Hepatocyte (in vitro differentiated cells): Measurements from ENCODE around the gene LAT. TPM values are rescaled to one million over a fixed set of nuclear protein-coding genes. Genes with fewer than 3 reads are reported as not detected.

Experiments used
- DNase-seq: peaks from one replicate; pipeline ENCODE4 v3.0.0-alpha.2; 2016; ENCODE audit warnings: low spot score
- H2AFZ ChIP-seq: fragments of 200-600 bp; sonication (generic); 2 replicates; pipeline ENCODE4 v1.6.0; 2016; ENCODE audit warnings: antibody characterized with exemption, mild to moderate bottlenecking
- H3K27ac ChIP-seq: fragments of 200-600 bp; sonication (generic); 2 replicates; pipeline ENCODE4 v1.5.1; 2016; ENCODE audit warnings: mild to moderate bottlenecking
- H3K27me3 ChIP-seq: fragments of 200-600 bp; sonication (generic); 2 replicates; pipeline ENCODE4 v1.6.1; 2016
- H3K36me3 ChIP-seq: fragments of 200-600 bp; sonication (generic); replicated peaks from 2 replicates; pipeline ENCODE4 v1.5.1; 2016; ENCODE audit warnings: low read depth; ENCODE audit not compliant: insufficient read depth
- H3K4me1 ChIP-seq: fragments of 200-600 bp; sonication (generic); 2 replicates; pipeline ENCODE4 v1.5.1; 2016; ENCODE audit warnings: mild to moderate bottlenecking, moderate library complexity; ENCODE audit not compliant: insufficient read depth
- H3K4me2 ChIP-seq: fragments of 200-600 bp; sonication (generic); 2 replicates; pipeline ENCODE4 v1.6.0; 2016
- H3K4me3 ChIP-seq: fragments of 200-600 bp; sonication (generic); 2 replicates; pipeline ENCODE4 v1.5.1; 2016; ENCODE audit warnings: mild to moderate bottlenecking
- H3K79me2 ChIP-seq: fragments of 200-600 bp; sonication (generic); 2 replicates; pipeline ENCODE4 v1.6.0; 2017; ENCODE audit warnings: mild to moderate bottlenecking
- H3K9me2 ChIP-seq: fragments of 200-600 bp; sonication (generic); replicated peaks from 2 replicates; pipeline ENCODE4 v1.6.0; 2017; ENCODE audit warnings: mild to moderate bottlenecking; ENCODE audit not compliant: insufficient read depth
- H3K9me3 ChIP-seq: fragments of 200-600 bp; sonication (generic); 2 replicates; pipeline ENCODE4 v1.5.1; 2016; ENCODE audit warnings: low read depth, mild to moderate bottlenecking
- H4K20me1 ChIP-seq: fragments of 200-600 bp; sonication (generic); 2 replicates; pipeline ENCODE4 v1.6.0; 2016; ENCODE audit warnings: mild to moderate bottlenecking; ENCODE audit not compliant: insufficient read depth, poor library complexity, severe bottlenecking
- EZH2 ChIP-seq: fragments of 200-600 bp; sonication (generic); IDR thresholded peaks from 2 replicates; pipeline ENCODE4 v1.6.1; 2016; ENCODE audit warnings: antibody characterized with exemption, mild to moderate bottlenecking, borderline replicate concordance
- EZH2phosphoT487 ChIP-seq: fragments of 200-600 bp; sonication (generic); IDR thresholded peaks from one replicate; pipeline ENCODE4 v1.6.1; 2018; ENCODE audit warnings: antibody characterized with exemption, mild to moderate bottlenecking, low read depth, moderate library complexity; ENCODE audit not compliant: unreplicated experiment, severe bottlenecking
- WGBS: methylation state at CpG from one replicate; pipeline ENCODE4 v1.1.6; 2016; ENCODE audit warnings: low lambda C conversion rate; ENCODE audit errors: missing lambda C conversion rate; 5-methylcytosine and 5-hydroxymethylcytosine counted together
- polyA plus RNA-seq: library from polyadenylated mRNA; unstranded; fragments of >200 nt; fragmentation: Nextera tagmentation; extraction: Ambion mirVana; gene quantifications from 2 replicates; pipeline ENCODE4 v1.2.1, GENCODE V29; 2016
- total RNA-seq: library from RNA; depleted of rRNA; stranded (reverse); fragments of >200 nt; gene quantifications from 2 replicates; pipeline ENCODE4 v1.2.3, GENCODE V29; 2014
- TF ChIP-seq, protein P1 (sequence below): fragments of 200-600 bp; sonication (generic); IDR thresholded peaks from 2 replicates; pipeline ENCODE4 v1.5.1; 2016; ENCODE audit warnings: antibody characterized with exemption, mild to moderate bottlenecking; ENCODE audit not compliant: poor library complexity

LAT gene
- total and polyA plus RNA-seq, 2 experiments from 2014 or later = 1.00 to 2.4 TPM

DNA sequence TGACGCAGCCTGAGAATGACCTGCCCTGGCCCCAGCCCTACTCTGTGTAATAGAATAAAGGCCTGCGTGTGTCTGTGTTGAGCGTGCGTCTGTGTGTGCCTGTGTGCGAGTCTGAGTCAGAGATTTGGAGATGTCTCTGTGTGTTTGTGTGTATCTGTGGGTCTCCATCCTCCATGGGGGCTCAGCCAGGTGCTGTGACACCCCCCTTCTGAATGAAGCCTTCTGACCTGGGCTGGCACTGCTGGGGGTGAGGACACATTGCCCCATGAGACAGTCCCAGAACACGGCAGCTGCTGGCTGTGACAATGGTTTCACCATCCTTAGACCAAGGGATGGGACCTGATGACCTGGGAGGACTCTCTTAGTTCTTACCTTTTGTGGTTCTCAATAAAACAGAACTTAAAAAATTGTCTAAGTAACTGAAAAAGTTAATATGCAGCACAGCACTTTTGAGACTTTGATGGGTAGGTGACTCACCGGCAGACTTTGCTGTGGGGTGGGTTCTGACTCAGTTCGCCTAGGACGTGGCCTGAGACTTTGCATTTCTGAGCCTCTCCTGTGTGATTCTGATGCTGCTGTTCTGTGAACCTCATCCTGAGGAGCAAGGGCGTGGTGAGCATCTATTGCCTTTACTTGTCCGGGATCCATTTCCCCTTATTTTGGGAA is 5.7 kb downstream of the LAT start:
- 94% methylated on average over 11 of the region's 11 CpGs for WGBS
- H3K9me3 ChIP-seq = no peaks in the 10 kb centered on the region
- no peaks in the 10 kb centered on the region for H3K27me3 ChIP-seq
- H3K27ac ChIP-seq = no peak overlapping the region
- no peak overlapping the region for H2AFZ ChIP-seq
- H3K4me1 ChIP-seq = no peaks in the 10 kb centered on the region
- no peak overlapping the region for H3K4me2 ChIP-seq
- H3K36me3 ChIP-seq = no peaks in the 10 kb centered on the region
- no peaks in the 10 kb centered on the region for H3K79me2 ChIP-seq
- H3K4me3 ChIP-seq = no peak overlapping the region
- H3K9me2 ChIP-seq = no peaks in the 10 kb centered on the region
- DNase-seq = no peak
- TF ChIP-seq EZH2 = no peak
- TF ChIP-seq, protein P1, sequence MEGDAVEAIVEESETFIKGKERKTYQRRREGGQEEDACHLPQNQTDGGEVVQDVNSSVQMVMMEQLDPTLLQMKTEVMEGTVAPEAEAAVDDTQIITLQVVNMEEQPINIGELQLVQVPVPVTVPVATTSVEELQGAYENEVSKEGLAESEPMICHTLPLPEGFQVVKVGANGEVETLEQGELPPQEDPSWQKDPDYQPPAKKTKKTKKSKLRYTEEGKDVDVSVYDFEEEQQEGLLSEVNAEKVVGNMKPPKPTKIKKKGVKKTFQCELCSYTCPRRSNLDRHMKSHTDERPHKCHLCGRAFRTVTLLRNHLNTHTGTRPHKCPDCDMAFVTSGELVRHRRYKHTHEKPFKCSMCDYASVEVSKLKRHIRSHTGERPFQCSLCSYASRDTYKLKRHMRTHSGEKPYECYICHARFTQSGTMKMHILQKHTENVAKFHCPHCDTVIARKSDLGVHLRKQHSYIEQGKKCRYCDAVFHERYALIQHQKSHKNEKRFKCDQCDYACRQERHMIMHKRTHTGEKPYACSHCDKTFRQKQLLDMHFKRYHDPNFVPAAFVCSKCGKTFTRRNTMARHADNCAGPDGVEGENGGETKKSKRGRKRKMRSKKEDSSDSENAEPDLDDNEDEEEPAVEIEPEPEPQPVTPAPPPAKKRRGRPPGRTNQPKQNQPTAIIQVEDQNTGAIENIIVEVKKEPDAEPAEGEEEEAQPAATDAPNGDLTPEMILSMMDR = no peak
- no peak for TF ChIP-seq EZH2phosphoT487
- H4K20me1 ChIP-seq = no peaks in the 10 kb centered on the region

DNA sequence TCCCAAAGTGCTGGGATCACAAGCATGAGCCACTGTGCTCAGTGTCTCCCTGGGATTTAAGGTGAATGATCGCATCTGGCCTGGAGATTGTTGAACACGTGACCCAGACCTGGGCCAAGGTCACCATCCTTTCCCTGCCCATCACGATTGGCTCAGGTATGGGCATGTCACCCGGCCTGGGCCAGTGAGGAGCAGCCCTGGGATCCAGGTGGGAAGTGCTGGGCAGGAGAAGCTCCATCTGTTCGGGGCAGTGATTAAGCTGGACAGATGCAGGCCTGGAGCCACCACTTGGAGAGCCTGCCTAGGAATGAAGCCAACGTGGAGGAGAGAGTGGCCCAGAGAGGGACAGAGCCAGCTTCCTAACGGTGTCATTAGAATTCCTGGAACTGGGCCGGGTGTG is 6.8 kb downstream of the LAT start:
- DNase-seq = no peak
- H3K79me2 ChIP-seq = no peaks in the 10 kb centered on the region
- no peaks in the 10 kb centered on the region for H3K27me3 ChIP-seq
- H3K4me2 ChIP-seq = no peak overlapping the region
- no peak overlapping the region for H3K27ac ChIP-seq
- no peak for TF ChIP-seq EZH2phosphoT487
- TF ChIP-seq, protein P1 = no peak
- no peak overlapping the region for H3K4me3 ChIP-seq
- no peaks in the 10 kb centered on the region for H4K20me1 ChIP-seq
- 86% methylated on average over 8 of the region's 8 CpGs for WGBS
- H3K36me3 ChIP-seq = no peaks in the 10 kb centered on the region
- no peaks in the 10 kb centered on the region for H3K4me1 ChIP-seq
- H3K9me2 ChIP-seq = no peaks in the 10 kb centered on the region
- H2AFZ ChIP-seq = no peak overlapping the region
- no peaks in the 10 kb centered on the region for H3K9me3 ChIP-seq

DNA sequence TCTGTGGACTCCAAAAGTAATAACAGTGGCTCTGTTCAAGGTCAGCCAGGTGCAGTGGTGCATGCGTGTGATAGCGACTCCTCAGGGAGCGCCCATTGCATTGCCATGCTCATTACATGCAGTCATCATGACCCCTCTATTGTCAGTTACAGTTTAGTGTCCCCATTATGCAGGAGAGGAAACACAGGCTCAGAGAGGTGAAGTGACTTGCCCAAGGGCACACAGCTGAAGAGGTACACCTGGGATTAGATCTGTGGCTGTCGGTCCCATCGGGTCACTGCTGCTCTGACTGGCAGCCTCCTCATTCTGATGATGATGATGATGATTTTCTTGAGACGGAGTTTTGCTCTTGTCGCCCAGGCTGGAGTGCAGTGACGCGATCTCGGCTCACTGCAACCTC is 7.6 kb downstream of the LAT start:
- no peak overlapping the region for H3K27ac ChIP-seq
- TF ChIP-seq, protein P1 = no peak
- TF ChIP-seq EZH2 = no peak
- no peak for TF ChIP-seq EZH2phosphoT487
- no peak overlapping the region for H3K4me3 ChIP-seq
- no peaks in the 10 kb centered on the region for H3K36me3 ChIP-seq
- no peaks in the 10 kb centered on the region for H3K27me3 ChIP-seq
- no peaks in the 10 kb centered on the region for H3K4me1 ChIP-seq
- no peak overlapping the region for H3K4me2 ChIP-seq
- WGBS = 97% methylated on average over 10 of the region's 10 CpGs
- no peaks in the 10 kb centered on the region for H3K9me2 ChIP-seq
- DNase-seq = no peak
- no peaks in the 10 kb centered on the region for H4K20me1 ChIP-seq
- no peaks in the 10 kb centered on the region for H3K9me3 ChIP-seq
- no peak overlapping the region for H2AFZ ChIP-seq
- no peaks in the 10 kb centered on the region for H3K79me2 ChIP-seq
